Measurements from ENCODE around the gene ANKRD18B.
"Not testable (repeated sequence)": the region's sequence is repeated elsewhere in the genome, so short reads cannot be mapped to it uniquely, and the experiment has no call there.

The ANKRD18B gene

DNA sequence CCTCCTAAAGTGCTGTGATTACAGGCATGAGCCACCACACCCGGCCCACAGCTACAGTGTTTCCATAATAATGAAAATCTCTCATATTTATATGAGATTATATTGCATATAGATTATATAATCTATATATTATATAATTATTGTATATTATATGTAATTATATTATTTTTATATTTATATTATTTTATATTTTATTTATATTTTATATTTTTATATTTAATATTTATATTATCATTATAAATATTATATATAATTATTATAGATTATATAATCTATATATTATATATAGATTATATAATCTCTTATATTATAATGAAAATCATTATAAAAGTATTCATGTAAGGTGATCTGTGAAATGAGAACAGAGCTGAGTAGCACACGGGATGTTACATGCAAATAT lies 11.5 kb downstream of the ANKRD18B start:
- no peak for DNase-seq

DNA sequence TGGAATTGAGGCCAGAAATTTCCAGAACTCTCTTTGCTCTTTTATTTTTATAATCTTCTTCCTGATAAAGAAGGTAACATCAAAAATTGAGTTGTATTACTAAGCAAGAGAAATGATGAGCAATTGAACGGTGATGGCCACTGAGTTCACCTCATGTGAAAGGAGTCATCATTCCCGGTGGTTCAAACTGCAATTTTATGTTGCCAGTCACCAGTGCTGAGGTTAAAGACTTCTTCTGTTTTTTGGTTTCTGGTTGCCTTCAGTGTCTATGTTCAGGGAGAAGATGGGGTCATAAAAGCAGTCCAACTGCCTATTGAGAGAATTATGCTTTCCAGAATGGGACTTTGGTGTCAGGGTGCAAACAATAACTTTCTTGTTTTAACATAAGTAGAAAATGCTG lies 19.4 kb downstream of the ANKRD18B start:
- DNase-seq, result not testable (repeated sequence)

DNA sequence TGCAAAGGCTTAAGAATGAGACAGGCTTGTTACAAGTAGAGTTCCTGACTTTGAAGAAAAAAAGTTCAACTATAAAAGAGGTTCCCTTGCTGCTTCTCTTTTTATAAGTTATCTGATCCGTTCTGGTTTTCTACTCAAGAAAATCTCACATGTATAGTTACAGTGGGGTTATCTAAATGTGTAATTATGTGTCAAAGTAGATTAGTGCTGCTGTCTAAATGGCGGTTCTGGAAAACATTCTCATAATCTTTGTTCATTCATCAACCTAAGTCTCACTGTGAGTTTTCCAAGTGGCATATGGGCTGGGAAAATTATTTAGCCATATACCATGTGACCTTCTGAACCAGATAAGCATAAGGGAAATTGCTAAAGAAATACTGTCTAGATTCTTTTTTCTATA lies 21.7 kb downstream of the ANKRD18B start:
- DNase-seq, result not testable (repeated sequence)

DNA sequence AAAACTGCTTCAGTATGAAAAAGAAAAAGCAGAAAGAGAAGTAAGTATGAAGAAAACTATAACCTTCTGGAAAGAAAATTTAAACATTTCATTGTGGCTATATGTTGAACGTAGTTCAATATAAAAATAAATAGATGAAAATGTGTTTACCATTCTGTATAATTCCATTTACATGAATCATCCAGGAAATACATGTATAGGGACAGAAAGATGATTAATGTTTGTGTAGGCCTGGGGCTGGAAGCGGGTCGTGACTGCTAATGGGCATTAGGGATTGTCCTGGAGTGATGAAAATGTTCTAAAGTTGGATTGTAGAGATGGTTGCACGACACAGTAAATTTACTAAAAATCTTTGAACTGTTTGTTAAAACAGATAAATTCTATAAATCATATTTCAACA lies 24.8 kb downstream of the ANKRD18B start:
- not testable (repeated sequence) for DNase-seq

DNA sequence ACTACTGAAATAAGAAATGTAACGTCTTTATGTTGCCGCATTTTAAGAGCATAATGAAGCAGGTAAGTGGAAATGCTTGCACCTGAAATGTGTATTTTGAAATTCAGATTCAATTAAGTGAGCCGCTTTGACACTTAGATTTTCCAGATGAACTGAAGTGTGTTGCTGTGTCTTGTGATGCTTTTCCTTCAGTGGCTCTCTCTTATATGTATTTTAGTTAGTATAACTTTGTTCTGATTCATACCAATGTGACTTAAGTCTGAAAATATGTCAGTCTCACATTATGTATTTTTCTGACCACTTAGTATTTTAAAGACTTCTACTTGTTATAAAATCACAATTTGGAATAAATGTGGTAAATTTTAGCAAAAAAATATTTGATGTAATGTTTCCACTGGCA lies 25.4 kb downstream of the ANKRD18B start:
- DNase-seq, result not testable (repeated sequence)

DNA sequence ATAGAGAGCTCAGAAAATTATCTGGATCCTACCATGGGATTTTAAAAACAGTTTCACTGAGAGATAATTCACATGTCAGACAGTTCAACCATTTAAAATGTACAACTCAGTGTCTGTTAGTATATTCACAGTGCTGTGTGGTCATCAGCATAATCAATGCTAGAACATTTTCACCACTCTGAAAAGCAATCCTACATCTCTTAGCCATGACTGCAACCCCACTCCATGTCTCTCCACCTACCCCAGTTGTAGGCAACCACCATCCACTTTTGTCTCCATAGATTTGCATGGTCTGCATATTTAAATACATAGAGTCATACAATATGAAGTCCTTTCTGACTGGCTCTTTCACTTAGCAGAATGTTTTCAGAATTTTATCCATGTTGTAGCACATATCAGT lies 27.1 kb downstream of the ANKRD18B start:
- DNase-seq, result not testable (repeated sequence)

DNA sequence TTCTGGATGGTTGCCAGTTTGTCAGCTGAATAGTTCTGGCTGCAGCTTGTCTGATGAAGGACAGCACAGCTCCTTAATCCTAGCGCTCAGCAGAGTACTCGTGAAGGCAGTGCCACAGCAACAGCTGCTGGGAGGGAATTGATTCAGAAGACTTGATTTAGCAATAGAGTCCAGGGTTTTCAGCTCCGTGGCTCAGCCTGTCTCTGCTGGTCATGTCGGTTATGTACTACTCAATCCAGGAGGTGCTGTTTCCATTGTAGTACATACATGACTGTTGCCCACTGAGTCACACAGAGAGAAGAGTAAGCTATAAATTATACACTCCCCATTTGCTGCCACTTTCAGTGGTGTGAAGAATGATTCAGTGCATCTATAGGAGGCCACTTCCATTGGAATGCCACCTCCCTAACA lies 28.3 kb downstream of the ANKRD18B start:
- DNase-seq, result not testable (repeated sequence)

DNA sequence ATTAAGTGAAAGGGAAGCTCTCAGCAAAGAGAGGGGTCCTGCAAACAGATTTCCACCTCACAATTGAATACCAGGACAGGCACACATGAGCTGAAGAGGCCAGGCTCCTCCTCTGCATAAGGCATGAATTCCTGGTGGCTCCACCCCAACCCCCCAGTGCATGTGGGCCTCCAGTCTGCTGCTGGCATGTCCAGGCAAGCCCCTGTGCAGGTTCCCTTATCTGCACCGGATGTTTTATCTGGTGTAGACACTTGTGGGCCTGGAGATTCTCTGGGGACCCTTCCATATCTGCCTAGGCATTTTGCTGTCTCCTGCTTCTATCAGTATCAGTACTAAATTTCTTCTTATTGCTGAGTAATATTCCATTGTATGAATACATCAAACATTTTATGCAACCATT lies 36.2 kb downstream of the ANKRD18B start:
- not testable (repeated sequence) for DNase-seq

DNA sequence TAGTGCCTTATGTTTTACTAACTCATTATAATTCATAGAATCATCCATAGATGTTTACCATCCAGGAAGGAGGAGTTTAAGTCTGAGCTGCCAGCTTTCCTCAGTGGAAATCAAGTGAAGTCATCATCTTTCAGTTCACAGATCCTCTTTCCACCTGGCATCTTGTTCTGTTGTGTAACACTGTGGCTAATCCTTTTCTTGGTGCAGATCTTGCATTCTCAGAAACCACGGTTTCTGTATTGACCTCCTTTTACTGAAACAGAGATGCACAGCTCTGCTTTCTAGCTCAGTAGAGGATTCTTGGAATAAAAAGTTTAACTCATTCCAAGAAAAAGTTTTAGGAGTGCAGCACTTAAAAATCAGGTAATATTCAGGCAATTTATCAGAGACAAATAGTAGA lies 38.1 kb downstream of the ANKRD18B start:
- DNase-seq, result not testable (repeated sequence)

DNA sequence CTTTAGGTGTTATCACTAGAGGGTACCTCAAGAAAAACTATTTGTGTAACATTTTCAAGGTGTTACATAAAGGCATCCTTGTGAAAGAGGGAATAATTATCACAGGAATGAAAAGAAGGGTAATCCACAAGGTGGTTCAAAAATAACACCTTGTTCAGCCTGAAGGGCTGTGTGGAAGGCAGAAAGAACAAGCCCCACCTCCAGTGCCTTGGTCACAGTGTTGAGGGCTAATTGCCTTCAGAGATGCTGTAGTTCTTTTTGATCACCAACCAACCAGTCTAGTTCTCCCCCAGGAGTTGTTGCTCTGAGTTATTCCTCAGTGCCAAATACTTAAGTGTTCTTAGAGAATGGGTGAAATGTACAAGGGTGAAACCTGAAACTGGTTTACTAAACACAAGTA lies 43.7 kb downstream of the ANKRD18B start:
- DNase-seq, result not testable (repeated sequence)

DNA sequence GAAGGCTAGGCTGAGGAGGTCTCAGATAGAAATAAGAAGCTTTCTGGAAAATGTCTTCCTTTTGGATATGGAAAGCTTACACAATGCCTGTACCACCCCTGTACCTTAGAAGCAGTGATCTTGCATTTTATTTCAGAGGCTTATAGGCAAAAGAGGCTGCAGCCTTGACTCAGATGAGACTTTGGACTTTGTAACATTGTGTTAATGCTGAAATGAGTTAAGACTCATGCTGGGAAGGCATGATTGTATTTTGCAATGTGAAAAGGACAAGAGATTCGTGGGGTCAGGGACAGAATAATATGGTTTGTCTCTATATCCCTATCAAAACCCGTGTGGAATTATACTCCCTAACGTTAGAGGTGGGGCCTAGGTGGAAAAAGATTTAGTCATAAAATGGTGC lies 53.7 kb downstream of the ANKRD18B start:
- DNase-seq, result not testable (repeated sequence)

DNA sequence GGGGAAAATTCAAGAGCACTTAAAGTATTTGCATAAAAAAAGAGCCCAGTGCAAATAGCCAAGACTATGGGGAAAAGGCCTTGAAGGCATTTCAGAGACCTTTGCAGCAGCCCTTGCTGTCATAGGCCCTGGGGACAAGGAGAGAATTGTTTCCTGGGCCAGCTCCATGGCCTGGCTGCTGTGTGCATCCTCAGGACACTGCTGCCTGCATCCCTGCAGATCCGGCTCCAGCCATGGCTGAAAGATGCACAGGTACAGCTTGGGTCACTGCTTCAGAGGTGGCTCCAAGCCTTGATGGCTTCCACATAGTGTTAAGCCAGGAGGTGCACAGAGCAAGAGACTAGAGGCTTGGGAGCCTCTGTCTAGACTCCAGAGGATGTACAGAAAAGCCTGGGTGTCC lies 55.9 kb downstream of the ANKRD18B start:
- DNase-seq, result not testable (repeated sequence)

DNA sequence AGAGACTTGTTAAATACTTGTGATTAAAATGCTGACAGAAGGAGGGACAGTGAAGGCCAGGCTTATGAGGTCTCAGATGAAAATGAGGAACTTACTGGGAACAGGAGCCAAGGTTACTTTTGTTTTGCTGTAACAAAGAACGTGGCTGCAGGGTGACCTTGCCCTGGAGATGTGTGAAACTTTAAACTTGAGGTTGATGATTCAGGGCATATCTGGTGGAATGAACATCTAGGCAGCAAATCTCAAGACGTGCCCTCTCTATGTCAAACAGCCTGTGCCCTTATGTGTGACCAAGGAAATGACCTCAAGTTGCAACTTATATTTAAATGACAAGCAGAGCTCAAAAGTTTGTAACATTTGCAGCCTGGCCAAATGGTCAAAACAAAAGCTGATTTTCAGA lies 58.6 kb downstream of the ANKRD18B start:
- DNase-seq, result not testable (repeated sequence)

DNA sequence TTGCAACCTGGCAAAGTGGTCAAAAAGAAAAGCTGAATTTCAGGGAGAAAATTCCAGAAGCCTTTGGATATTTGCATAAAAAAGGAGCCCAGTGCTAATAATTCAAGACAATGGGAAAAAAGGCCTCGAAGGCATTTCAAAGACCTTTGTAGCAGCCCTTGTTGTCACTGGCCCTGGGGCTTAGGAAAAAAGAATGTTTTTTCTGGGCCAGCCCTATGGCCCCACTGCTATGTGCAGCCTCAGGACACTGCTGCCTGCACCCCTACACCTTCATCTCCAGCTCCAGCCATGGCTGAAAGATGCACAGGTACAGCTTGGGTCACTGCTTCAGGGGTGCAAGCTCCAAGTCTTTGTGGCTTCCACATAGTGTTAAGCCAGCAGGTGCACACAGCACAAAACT lies 62.1 kb downstream of the ANKRD18B start:
- not testable (repeated sequence) for DNase-seq

DNA sequence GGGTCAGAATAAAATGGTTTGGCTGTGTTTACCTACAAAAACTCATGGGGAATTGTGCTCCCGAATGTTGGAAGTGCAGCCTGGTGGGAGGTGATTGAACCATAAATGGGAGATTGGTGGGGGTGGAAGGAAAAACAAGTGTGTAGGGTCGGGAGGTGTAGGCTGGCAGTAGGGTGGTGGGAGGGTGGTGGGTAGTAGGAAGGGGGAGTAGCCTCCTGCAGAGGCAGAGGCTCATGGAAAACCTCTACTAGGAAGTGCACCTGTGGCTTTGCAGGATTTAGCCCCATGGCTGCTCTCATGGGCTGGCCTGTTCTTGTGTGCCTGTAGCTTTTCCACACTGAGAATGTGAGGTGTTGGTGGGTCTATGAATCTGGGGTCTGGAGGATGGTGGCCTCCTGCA lies 63.7 kb downstream of the ANKRD18B start:
- not testable (repeated sequence) for DNase-seq

DNA sequence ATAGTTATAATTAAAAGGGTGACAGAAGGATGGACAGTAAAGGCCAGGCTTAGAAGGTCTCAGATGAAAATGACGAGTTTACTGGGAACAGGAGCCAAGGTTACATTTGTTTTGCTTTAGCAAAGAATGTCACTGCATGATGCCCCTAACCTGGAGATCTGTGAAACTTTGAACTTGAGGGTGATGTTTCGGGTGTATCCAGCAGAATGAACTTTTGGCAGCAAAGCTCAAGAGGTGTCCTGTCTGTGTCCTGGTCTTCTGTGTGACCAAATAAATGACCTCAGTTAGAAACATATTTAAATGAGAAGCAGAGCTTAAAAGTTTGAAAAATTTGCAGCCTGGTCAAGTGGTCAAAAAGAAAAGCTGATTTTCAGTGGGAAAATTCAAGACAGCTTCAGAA lies 64.8 kb downstream of the ANKRD18B start:
- DNase-seq, result not testable (repeated sequence)

DNA sequence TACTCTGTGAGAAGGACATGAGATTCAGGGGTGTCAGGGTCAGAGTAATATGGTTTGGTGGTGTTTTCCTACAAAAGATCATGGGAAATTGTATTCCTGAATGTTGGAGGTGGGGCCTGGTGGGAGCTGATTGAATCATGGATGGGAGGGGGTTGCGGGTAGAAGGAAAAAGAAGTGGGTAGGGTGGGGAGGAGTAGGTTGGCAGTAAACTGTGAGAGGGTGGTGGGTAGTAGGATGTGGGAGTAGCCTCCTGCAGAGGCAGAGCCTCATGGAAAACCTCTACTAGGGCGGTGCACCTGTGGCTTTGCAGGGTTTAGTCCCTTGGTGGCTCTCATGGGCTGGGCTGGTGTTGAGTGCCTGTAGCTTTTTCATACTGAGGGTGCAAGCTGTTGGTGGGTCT lies 66.8 kb downstream of the ANKRD18B start:
- DNase-seq, result not testable (repeated sequence)

DNA sequence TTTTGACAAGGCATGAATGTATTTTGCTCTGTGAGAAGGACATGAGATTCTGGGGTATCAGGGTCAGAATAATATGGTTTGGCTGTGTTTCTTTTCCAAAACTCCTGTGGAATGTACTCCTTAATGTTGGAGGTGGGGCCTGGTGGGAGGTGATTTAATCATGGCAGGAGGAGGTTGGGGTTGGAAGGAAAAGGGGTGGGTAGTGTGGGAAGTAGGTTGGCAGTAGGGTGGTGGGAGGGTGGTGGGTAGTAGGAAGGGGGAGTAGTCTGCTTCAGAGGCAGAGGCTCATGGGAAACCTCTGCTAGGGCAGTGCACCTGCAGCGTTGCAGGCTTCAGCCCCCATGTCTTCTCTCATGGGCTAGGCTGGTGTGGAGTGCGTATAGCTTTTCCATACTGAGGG lies 72.9 kb downstream of the ANKRD18B start:
- DNase-seq, result not testable (repeated sequence)

DNA sequence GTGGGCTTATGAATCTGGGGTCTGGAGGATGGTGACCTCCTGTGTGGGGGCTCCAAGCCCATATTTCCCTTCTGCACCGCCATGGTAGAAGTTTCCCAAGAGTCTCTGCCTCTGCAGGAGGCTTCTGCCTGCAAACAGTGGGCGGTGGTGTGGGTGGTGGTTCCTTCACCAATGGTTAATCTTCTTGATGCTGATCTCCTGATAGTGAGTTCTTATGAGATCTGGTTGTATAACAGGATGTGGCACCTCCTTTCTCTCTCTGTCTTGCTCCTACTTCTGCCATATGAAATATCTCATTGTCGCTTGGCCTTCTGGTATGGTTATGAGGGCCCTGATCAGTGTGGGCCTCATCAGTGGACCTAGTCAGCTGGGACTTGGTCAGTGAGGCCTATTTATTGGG lies 73.3 kb downstream of the ANKRD18B start:
- not testable (repeated sequence) for DNase-seq

DNA sequence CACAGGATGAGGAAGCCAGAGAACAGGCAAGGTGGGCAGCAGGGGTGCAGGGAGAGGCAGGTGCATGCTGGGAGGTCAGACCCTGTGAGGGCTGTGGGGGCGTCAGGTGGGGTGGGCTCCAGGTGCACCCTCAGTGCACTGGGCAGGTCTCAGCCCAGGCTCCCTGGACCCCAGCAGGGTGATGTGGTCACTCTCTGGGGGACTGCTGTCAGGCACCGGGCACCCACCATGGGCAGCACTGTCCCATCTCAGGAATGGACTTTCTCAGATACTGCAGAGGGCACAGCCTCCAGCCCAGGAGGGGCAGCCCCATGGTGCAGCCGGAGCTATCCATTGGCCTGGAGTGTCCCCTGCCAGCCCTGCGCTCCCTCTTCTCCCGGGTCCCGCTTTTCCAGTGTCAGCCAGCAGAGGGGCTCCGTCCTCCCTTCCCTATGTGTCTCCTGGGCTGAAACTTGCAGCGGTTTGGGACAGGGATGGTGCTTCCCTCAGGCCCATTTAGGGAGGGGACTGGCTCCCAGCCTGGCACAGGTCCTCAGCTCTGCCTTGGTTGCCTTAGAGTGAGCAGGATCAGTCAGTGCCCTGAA lies 74.8 kb downstream of the ANKRD18B start:
- not testable (repeated sequence) for DNase-seq

DNA sequence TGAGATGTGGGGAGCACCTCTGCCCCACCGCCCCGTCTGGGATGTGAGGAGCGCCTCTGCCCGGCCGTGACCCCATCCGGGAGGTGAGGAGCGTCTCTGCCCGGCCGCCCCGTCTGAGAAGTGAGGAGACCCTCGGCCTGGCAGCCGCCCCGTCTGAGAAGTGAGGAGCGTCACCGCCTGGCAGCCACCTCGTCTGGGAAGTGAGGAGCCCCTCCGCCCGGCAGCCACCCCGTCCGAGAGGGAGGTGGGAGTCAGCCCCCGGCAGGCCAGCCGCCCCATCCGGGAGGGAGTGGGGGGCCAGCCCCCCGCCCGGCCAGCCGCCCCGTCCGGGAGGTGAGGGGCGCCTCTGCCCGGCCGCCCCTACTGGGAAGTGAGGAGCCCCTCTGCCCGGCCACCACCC lies 76.9 kb downstream of the ANKRD18B start:
- not testable (repeated sequence) for DNase-seq

DNA sequence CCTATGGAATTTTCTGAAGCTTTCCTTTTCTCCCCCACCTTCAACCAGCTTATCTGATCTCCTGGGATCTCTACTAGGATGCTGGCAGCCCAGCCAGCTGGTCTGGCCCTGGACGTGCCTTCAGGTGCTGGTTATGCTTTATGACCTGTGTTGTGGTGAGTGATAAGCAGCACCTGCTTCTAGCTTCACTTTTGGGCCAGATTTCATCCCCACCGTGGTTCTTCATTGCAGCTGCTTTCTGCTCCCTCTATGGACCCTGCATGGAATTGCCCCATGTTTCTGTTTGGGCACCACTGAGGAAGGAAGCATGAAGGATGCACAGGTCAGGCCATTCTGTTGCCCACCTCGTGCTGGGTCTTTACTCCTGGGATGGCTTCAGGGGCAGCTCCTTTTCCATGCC lies 80.2 kb downstream of the ANKRD18B start:
- DNase-seq, result not testable (repeated sequence)

DNA sequence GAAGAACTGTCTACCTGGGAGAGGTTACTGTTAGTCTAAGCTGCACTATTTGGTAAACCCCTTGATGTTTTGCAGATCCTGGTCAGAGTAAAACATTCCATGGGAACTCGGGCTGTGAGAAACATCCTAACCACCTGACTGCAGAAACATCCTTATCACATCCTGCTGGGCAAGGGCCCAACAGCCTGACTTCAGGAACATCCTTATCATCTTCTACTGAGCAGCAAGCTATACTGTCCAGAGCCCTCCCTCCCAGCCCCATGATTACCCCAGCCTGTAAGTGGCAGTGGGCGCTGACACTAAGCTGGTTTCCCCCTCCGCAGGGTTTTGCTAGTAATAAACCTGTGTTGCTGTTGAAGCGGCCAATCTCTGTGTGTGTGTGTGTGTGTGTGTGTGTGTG lies 80.9 kb downstream of the ANKRD18B start:
- not testable (repeated sequence) for DNase-seq

DNA sequence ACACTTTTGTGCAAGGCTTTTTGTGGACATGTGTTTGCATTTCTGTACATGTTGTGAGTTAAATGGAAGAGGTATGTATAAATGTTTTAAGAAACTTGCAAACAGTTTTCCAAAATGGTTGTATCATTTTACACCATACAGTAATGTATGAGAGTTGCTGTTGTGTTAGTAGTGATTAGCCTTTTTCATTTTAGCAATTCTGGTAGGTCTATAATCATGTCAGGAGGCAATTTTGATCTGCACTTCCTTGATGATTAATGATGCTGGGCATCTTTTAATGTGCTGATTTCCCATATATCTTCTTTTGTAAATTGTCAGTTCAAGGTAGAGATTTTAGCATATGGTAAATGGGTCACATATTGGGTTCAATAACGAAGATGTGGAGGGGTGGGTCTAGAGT lies 87.3 kb downstream of the ANKRD18B start:
- DNase-seq, result no peak

DNA sequence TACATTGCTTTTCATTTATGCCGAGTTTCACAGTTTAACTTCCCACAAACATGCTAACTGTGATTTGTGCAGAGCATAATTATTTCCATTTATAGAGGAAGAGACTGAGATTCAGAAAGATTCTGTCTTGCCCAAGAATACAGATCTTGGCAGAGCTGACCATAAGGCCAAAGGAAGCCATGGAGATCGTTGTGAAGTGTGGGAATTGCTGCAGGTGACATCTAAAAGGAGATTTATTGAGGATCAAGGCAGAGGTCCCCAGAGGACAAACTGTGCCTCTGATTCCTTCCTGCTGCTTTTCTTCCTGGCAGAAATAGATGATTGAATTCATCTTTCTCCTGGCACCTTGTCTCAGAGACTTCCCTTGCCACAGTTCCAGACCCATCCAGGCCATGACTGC lies 88.4 kb downstream of the ANKRD18B start:
- not testable (repeated sequence) for DNase-seq

Data from retina (tissue), 1 donor.